ENCODE results near the gene GLDC. TPM values are rescaled to one million over a fixed set of nuclear protein-coding genes. Genes with fewer than 3 reads are reported as not detected.

The GLDC gene
- total and polyA plus RNA-seq, 10 of the 15 experiments (the other 5 are each of a cell fraction or from before 2014, with no cell fraction given), result 33.1 to 165 (median 114) TPM

DNA sequence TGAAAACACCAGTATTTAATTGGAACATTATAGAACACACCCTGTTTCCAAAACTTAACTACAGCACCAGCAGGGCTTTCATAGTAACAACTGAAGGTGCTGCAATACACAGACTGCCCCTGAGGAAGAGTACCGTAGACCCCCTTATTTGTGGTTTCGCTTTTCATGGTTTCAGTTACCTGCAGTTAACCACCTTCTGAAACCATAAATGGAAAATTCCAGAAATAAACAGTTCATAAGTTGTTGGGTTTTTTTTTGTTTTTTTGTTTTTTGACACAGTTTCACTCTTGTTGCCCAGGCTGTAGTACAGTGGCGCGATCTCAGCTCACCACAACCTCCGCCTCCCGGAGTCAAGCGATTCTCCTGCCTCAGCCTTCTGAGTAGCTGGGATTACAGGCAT is 9.5 kb upstream of the GLDC start (continued):
- TF ChIP-seq, protein P1, sequence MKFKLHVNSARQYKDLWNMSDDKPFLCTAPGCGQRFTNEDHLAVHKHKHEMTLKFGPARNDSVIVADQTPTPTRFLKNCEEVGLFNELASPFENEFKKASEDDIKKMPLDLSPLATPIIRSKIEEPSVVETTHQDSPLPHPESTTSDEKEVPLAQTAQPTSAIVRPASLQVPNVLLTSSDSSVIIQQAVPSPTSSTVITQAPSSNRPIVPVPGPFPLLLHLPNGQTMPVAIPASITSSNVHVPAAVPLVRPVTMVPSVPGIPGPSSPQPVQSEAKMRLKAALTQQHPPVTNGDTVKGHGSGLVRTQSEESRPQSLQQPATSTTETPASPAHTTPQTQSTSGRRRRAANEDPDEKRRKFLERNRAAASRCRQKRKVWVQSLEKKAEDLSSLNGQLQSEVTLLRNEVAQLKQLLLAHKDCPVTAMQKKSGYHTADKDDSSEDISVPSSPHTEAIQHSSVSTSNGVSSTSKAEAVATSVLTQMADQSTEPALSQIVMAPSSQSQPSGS (IDR thresholded peaks at IDR 0.05; ENCODE audit: low read length), result peak; percentile 65; the same call in 1 of the 2 replicates

DNA sequence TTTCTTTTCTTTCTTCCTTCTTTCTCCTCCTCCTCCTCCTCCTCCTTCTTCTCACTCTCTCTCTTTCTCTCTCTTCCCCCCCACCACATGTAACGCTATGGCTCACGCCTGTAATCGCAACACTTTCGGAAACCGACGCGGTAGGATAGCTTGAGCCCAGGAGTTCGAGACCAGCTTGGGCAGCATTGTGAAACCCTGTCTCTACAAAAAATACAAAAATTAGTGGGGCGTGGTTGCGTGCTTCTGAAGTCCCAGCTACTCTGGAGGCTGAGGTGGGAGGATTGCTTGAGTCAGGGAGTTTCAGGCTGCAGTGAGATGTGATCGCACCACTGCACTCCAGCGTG is 736 bp upstream of the GLDC start:
- peak overlapping the region; percentile 73 for H3K9ac ChIP-seq (ENCODE audit: control insufficient read depth, insufficient read depth, low read length)
- H3K4me1 ChIP-seq (ENCODE audit: control insufficient read depth, insufficient read depth, low read length), result no peaks in the 10 kb centered on the region; the same call in 1 of the 2 replicates
- H3K36me3 ChIP-seq (ENCODE audit: control insufficient read depth in 2 of 2, insufficient read depth in 2 of 2, low read length in 1 of 2), result no peaks in the 10 kb centered on the region
- peak overlapping the region; percentile 94 for H3K4me3 ChIP-seq
- peak overlapping the region; percentile 75 for H3K27ac ChIP-seq (ENCODE audit: control insufficient read depth, insufficient read depth)
- peaks cover 27% of the 10 kb centered on the region for H3K79me2 ChIP-seq (ENCODE audit: control insufficient read depth, insufficient read depth, low read length)
- in situ Hi-C loops (cut with MboI), result no loop called here
- POLR2A ChIA-PET, result interaction anchor here (0.7 to 1.7 kb wide), 11 partner anchors 9 to 232 kb away, joined by 3 to 10 read pairs (median 4); no protein-coding TSS in a partner anchor
- FAIRE-seq, result no peak
- no peaks in the 10 kb centered on the region for H4K20me1 ChIP-seq (ENCODE audit: control insufficient read depth, insufficient read depth)
- no peak for DNase-seq (ENCODE audit: low read depth, low spot score)
- peak overlapping the region; percentile 82 for H2AFZ ChIP-seq (ENCODE audit: control insufficient read depth, low read depth, low read length)
- ATAC-seq, result peak; percentile 47
- intact Hi-C loops (cut with micrococcal nuclease; ENCODE audit: unreplicated experiment), result loop anchor here (2.0 kb wide), 1 partner anchor 35 kb away; no protein-coding TSS in a partner anchor
- peak overlapping the region; percentile 67; the same call in 1 of the 2 replicates for H3K4me2 ChIP-seq (ENCODE audit: control insufficient read depth, insufficient read depth)
- BruUV-seq (replicated peaks), result no TSS peak
- CTCF ChIA-PET, result interaction anchor here (0.6 to 2.6 kb wide), 10 partner anchors 9 to 338 kb away, joined by 3 to 10 read pairs (median 4); no protein-coding TSS in a partner anchor
- WGBS (ENCODE audit: insufficient coverage, insufficient replicate concordance, low lambda C conversion rate, missing lambda C conversion rate), result 1% methylated on average over 12 of the region's 12 CpGs
- H3K27me3 ChIP-seq (replicated peaks in 1 of 2; ENCODE audit: control insufficient read depth in 2 of 2, insufficient read depth in 2 of 2, low read length in 1 of 2), result no peaks in the 10 kb centered on the region
- RAD21 ChIA-PET (ENCODE audit: unreplicated experiment), result interaction anchor here (0.7 to 1.8 kb wide), 14 partner anchors 10 to 296 kb away, joined by 3 to 15 read pairs (median 4); no protein-coding TSS in a partner anchor
- SMC1A ChIA-PET (ENCODE audit: uncharacterized antibody, unreplicated experiment), result interaction anchor here (0.7 to 9.3 kb wide), 19 partner anchors 9 to 92 kb away, joined by 3 to 73 read pairs (median 4); no protein-coding TSS in a partner anchor
- H3K9me3 ChIP-seq (replicated peaks; ENCODE audit: control insufficient read depth, insufficient read depth, low read length), result no peaks in the 10 kb centered on the region
- 0 out of 2 replicates have a peak, but pooled peaks have one; percentile 25 for TF ChIP-seq CREB1 (IDR thresholded peaks at IDR 0.05; ENCODE audit: low read depth)
- no peak for TF ChIP-seq CBX5 (IDR thresholded peaks at IDR 0.05; ENCODE audit: low read depth)
- TF ChIP-seq RBBP5 (conservative IDR thresholded peaks at IDR 0.05), result no peak
- TF ChIP-seq MTA2 (IDR thresholded peaks at IDR 0.05; ENCODE audit: low read depth), result peak; percentile 28; the same call in 1 of the 2 replicates
- TF ChIP-seq, protein P2, sequence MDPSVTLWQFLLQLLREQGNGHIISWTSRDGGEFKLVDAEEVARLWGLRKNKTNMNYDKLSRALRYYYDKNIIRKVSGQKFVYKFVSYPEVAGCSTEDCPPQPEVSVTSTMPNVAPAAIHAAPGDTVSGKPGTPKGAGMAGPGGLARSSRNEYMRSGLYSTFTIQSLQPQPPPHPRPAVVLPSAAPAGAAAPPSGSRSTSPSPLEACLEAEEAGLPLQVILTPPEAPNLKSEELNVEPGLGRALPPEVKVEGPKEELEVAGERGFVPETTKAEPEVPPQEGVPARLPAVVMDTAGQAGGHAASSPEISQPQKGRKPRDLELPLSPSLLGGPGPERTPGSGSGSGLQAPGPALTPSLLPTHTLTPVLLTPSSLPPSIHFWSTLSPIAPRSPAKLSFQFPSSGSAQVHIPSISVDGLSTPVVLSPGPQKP (IDR thresholded peaks at IDR 0.05; ENCODE audit: low read depth, low read length), result no peak
- no peak for TF ChIP-seq RAD21 (IDR thresholded peaks at IDR 0.05; ENCODE audit: insufficient read depth, low read depth, low read length)
- TF ChIP-seq CHD1 (IDR thresholded peaks at IDR 0.05; ENCODE audit: low read depth, low read length), result no peak
- TF ChIP-seq STAT3 (IDR thresholded peaks at IDR 0.05; ENCODE audit: low read depth, low read length), result no peak
- TF ChIP-seq TCF12 (IDR thresholded peaks at IDR 0.05; ENCODE audit: low read depth, low read length), result no peak
- TF ChIP-seq PAX8 (IDR thresholded peaks at IDR 0.05), result 0 out of 2 replicates have a peak, but pooled peaks have one; percentile 11
- TF ChIP-seq BACH1 (IDR thresholded peaks at IDR 0.05; ENCODE audit: borderline replicate concordance), result no peak
- TF ChIP-seq RUNX3 (IDR thresholded peaks at IDR 0.05; ENCODE audit: low read length), result peak; percentile 49
- TF ChIP-seq ZNF384 (IDR thresholded peaks at IDR 0.05; ENCODE audit: borderline replicate concordance, low read depth, low read length), result 0 out of 2 replicates have a peak, but pooled peaks have one; percentile 55
- TF ChIP-seq, protein P3, sequence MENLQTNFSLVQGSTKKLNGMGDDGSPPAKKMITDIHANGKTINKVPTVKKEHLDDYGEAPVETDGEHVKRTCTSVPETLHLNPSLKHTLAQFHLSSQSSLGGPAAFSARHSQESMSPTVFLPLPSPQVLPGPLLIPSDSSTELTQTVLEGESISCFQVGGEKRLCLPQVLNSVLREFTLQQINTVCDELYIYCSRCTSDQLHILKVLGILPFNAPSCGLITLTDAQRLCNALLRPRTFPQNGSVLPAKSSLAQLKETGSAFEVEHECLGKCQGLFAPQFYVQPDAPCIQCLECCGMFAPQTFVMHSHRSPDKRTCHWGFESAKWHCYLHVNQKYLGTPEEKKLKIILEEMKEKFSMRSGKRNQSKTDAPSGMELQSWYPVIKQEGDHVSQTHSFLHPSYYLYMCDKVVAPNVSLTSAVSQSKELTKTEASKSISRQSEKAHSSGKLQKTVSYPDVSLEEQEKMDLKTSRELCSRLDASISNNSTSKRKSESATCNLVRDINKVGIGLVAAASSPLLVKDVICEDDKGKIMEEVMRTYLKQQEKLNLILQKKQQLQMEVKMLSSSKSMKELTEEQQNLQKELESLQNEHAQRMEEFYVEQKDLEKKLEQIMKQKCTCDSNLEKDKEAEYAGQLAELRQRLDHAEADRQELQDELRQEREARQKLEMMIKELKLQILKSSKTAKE (IDR thresholded peaks at IDR 0.05; ENCODE audit: low read depth, poor library complexity, severe bottlenecking), result peak; percentile 70
- peak in 1 of 2 experiments; percentile 38; a peak in 1 of 3 replicates for TF ChIP-seq EGR1 (IDR thresholded peaks at IDR 0.05; ENCODE audit: borderline replicate concordance in 1 of 2, low read depth in 2 of 2, low read length in 2 of 2)
- TF ChIP-seq KDM1A (IDR thresholded peaks at IDR 0.05; ENCODE audit: borderline replicate concordance), result no peak
- TF ChIP-seq ZNF274 (IDR thresholded peaks at IDR 0.05; ENCODE audit: insufficient read depth, insufficient read length), result no peak
- no peak for TF ChIP-seq MYB (IDR thresholded peaks at IDR 0.05; ENCODE audit: borderline replicate concordance, low read depth, low read length)
- no peak for TF ChIP-seq SMC3 (IDR thresholded peaks at IDR 0.05; ENCODE audit: borderline replicate concordance, low read length)

All from GM12878 (cell line).